NCI-H524 (cell line): ENCODE results near the gene DPP10.
A peak's percentile ranks its signal among the peaks of the same experiment; 100 is the strongest.

ENCODE experiments used
- DNase-seq, 2 experiments: peaks; one replicate each; lab custom pipeline; 2025; lab: John Stamatoyannopoulos, UW

Gene DPP10

GRCh38 chr2:115277366-115277765, 834.9 kb downstream of the DPP10 start:
- no peak for DNase-seq

GRCh38 chr2:115285416-115285815, 843.0 kb downstream of the DPP10 start:
- no peak for DNase-seq

- DNase-seq: no peak
These were observed 848.0 kb downstream of the DPP10 start for GRCh38 chr2:115290478-115290877.

GRCh38 chr2:115292742-115293141, 850.3 kb downstream of the DPP10 start:
- no peak for DNase-seq

GRCh38 chr2:115294999-115295398, 852.6 kb downstream of the DPP10 start:
- no peak for DNase-seq

- DNase-seq: no peak
These were observed 854.6 kb downstream of the DPP10 start for GRCh38 chr2:115297056-115297455.

- no peak for DNase-seq
These were observed 856.8 kb downstream of the DPP10 start for GRCh38 chr2:115299199-115299598.

- no peak for DNase-seq
These were observed 863.3 kb downstream of the DPP10 start for GRCh38 chr2:115305712-115306111.

GRCh38 chr2:115314119-115314518, 871.7 kb downstream of the DPP10 start:
- DNase-seq: no peak

GRCh38 chr2:115327061-115327460, 884.6 kb downstream of the DPP10 start:
- no peak for DNase-seq

- no peak for DNase-seq
These were observed 917.1 kb downstream of the DPP10 start for GRCh38 chr2:115359550-115359949.

- no peak for DNase-seq
These were observed 921.7 kb downstream of the DPP10 start for GRCh38 chr2:115364093-115364492.

GRCh38 chr2:115369400-115369799, 927.0 kb downstream of the DPP10 start:
- no peak for DNase-seq

GRCh38 chr2:115374981-115375380, 932.5 kb downstream of the DPP10 start:
- no peak for DNase-seq

GRCh38 chr2:115384399-115384798, 942.0 kb downstream of the DPP10 start:
- no peak for DNase-seq

- DNase-seq: no peak
These were observed 944.0 kb downstream of the DPP10 start for GRCh38 chr2:115386465-115386864.

- no peak for DNase-seq
These were observed 946.6 kb downstream of the DPP10 start for GRCh38 chr2:115389024-115389423.

GRCh38 chr2:115389898-115390565, 947.6 kb downstream of the DPP10 start:
- DNase-seq: no peak

GRCh38 chr2:115396579-115396978, 954.1 kb downstream of the DPP10 start:
- DNase-seq: no peak

GRCh38 chr2:115400940-115401339, 958.5 kb downstream of the DPP10 start:
- DNase-seq: peak; percentile 76 to 88

- DNase-seq: no peak
These were observed 970.1 kb downstream of the DPP10 start for GRCh38 chr2:115412501-115412900.

- DNase-seq: no peak
These were observed 971.4 kb downstream of the DPP10 start for GRCh38 chr2:115413791-115414190.

- DNase-seq: no peak
These were observed 972.0 kb downstream of the DPP10 start for GRCh38 chr2:115414466-115414865.

- no peak for DNase-seq
These were observed 979.7 kb downstream of the DPP10 start for GRCh38 chr2:115422004-115422634.
